ENCODE measurements around the gene PRKCB. TPM values are rescaled to one million over a fixed set of nuclear protein-coding genes. Genes with fewer than 3 reads are reported as not detected.

PRKCB gene
- polyA plus RNA-seq, 3 donors = 57.4 to 87.4 (median 75.5) TPM

DNA sequence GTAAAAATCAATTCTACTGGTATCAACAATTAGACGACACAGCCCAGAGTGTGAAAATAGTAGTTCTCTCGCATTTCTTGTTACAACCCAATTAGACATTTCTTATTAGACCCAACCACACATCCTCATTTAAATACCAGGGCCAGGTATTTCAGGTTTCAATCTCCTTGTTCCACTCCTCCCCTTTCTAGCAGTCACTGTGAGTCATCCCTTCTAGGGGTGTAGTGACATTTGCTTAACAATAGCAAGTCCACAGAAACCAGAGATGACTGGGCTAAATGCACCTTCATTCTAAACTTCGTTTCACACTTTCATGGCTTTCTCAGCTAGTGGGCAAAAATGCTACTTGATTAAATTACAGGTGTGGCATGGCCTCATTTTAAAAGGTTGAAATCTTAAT, 303.5 kb downstream of the PRKCB start:
- H3K27ac Mint-ChIP-seq = peak overlapping the region in 1 of 7 donors; percentile 18
- no peaks in the 10 kb centered on the region for H3K9me3 ChIP-seq (replicated peaks in 1 of 2; ENCODE audit: control insufficient read depth in 1 of 2, insufficient read depth in 1 of 2, low read length in 2 of 2)
- peaks cover 62 to 89% of the 10 kb centered on the region in 2 donors for H3K36me3 Mint-ChIP-seq
- no peak overlapping the region for H3K4me3 Mint-ChIP-seq
- TF ChIP-seq, protein P1, sequence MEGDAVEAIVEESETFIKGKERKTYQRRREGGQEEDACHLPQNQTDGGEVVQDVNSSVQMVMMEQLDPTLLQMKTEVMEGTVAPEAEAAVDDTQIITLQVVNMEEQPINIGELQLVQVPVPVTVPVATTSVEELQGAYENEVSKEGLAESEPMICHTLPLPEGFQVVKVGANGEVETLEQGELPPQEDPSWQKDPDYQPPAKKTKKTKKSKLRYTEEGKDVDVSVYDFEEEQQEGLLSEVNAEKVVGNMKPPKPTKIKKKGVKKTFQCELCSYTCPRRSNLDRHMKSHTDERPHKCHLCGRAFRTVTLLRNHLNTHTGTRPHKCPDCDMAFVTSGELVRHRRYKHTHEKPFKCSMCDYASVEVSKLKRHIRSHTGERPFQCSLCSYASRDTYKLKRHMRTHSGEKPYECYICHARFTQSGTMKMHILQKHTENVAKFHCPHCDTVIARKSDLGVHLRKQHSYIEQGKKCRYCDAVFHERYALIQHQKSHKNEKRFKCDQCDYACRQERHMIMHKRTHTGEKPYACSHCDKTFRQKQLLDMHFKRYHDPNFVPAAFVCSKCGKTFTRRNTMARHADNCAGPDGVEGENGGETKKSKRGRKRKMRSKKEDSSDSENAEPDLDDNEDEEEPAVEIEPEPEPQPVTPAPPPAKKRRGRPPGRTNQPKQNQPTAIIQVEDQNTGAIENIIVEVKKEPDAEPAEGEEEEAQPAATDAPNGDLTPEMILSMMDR (IDR thresholded peaks at IDR 0.05) = no peak
- no peak overlapping the region for H3K9ac ChIP-seq (ENCODE audit: insufficient read depth, low read length, poor library complexity, severe bottlenecking)
- H3K27me3 ChIP-seq (ENCODE audit: control insufficient read depth in 2 of 2, insufficient read depth in 2 of 2, low read length in 2 of 2) = no peaks in the 10 kb centered on the region
- H2AFZ ChIP-seq (ENCODE audit: insufficient read depth, low read depth, low read length, poor library complexity, severe bottlenecking) = no peak overlapping the region
- no peak overlapping the region for H3K4me3 ChIP-seq (replicated peaks in 1 of 3; ENCODE audit: low read depth in 2 of 3, low read length in 3 of 3)
- no peaks in the 10 kb centered on the region for H3K4me1 ChIP-seq (ENCODE audit: control insufficient read depth in 1 of 2, insufficient read depth in 2 of 2, low read length in 2 of 2)
- peaks cover 0 to 2% (median 0%) of the 10 kb centered on the region in 3 donors for H3K27me3 Mint-ChIP-seq (ENCODE audit: low read depth in 3 of 3)
- peaks cover 57% of the 10 kb centered on the region for H4K20me1 ChIP-seq (ENCODE audit: insufficient read depth, low read length)
- intact Hi-C loops (cut with micrococcal nuclease) = no loop called here
- WGBS (ENCODE audit: insufficient coverage) = 100% methylated on average over 1 of the region's 3 CpGs
- peaks cover 48 to 94% of the 10 kb centered on the region in 2 donors for H3K36me3 ChIP-seq (replicated peaks in 1 of 2; ENCODE audit: control insufficient read depth in 1 of 2, insufficient read depth in 2 of 2, low read length in 2 of 2)
- no peak overlapping the region for H3K27ac ChIP-seq (ENCODE audit: low read depth in 1 of 2, low read length in 2 of 2)
- peaks cover 0 to under 1% (median 0%) of the 10 kb centered on the region in 7 donors for H3K9me3 Mint-ChIP-seq
- peaks cover 1% of the 10 kb centered on the region for H3K4me1 Mint-ChIP-seq
- no peak for DNase-seq
- H3K4me2 ChIP-seq (replicated peaks; ENCODE audit: extremely low read depth, low read length, poor library complexity, severe bottlenecking) = no peak overlapping the region
- no peaks in the 10 kb centered on the region for H3K79me2 ChIP-seq (ENCODE audit: insufficient read depth, low read length)

GRCh38 chr16:24140730-24141129, 304.9 kb downstream of the PRKCB start:
- Histone ChIP-seq H3K9ac (ENCODE audit: insufficient read depth, low read length, poor library complexity, severe bottlenecking) (no peak overlapping the region), H3K4me3 (replicated peaks in 1 of 3; ENCODE audit: low read depth in 2 of 3, low read length in 3 of 3) (no peak overlapping the region), H3K36me3 (replicated peaks in 1 of 2; ENCODE audit: control insufficient read depth in 1 of 2, insufficient read depth in 2 of 2, low read length in 2 of 2) (peaks cover 52 to 94% of the 10 kb centered on the region in 2 donors), H2AFZ (ENCODE audit: insufficient read depth, low read depth, low read length, poor library complexity, severe bottlenecking) (no peak overlapping the region), H3K27ac (ENCODE audit: low read depth in 1 of 2, low read length in 2 of 2) (no peak overlapping the region), H4K20me1 (ENCODE audit: insufficient read depth, low read length) (peaks cover 65% of the 10 kb centered on the region), H3K79me2 (ENCODE audit: insufficient read depth, low read length) (no peaks in the 10 kb centered on the region), H3K4me1 (ENCODE audit: control insufficient read depth in 1 of 2, insufficient read depth in 2 of 2, low read length in 2 of 2) (no peaks in the 10 kb centered on the region), H3K4me2 (replicated peaks; ENCODE audit: extremely low read depth, low read length, poor library complexity, severe bottlenecking) (no peak overlapping the region), H3K9me3 (replicated peaks in 1 of 2; ENCODE audit: control insufficient read depth in 1 of 2, insufficient read depth in 1 of 2, low read length in 2 of 2) (no peaks in the 10 kb centered on the region), H3K27me3 (ENCODE audit: control insufficient read depth in 2 of 2, insufficient read depth in 2 of 2, low read length in 2 of 2) (no peaks in the 10 kb centered on the region)
- H3K4me3 Mint-ChIP-seq = no peak overlapping the region
- DNase-seq = no peak
- peaks cover 0 to 3% (median 0%) of the 10 kb centered on the region in 3 donors for H3K27me3 Mint-ChIP-seq (ENCODE audit: low read depth in 3 of 3)
- no peaks in the 10 kb centered on the region for H3K4me1 Mint-ChIP-seq
- H3K27ac Mint-ChIP-seq = peak overlapping the region in 1 of 7 donors; percentile 67
- TF ChIP-seq, protein P1 (IDR thresholded peaks at IDR 0.05) = no peak
- no CpG with 5 or more reads among the region's 2 CpGs for WGBS (ENCODE audit: insufficient coverage)
- intact Hi-C loops (cut with micrococcal nuclease) = no loop called here
- peaks cover 75 to 93% of the 10 kb centered on the region in 2 donors for H3K36me3 Mint-ChIP-seq
- peaks cover 0 to 2% (median 0%) of the 10 kb centered on the region in 7 donors for H3K9me3 Mint-ChIP-seq

Measured in CD14-positive monocyte (primary cell).